HEK293 (cell line): Measurements from ENCODE around the gene MLLT3.
"Not testable (repeated sequence)": the region's sequence is repeated elsewhere in the genome, so short reads cannot be mapped to it uniquely, and the experiment has no call there.

Source experiments
- CTCF ChIA-PET: fragments of 350-600 bp; formaldehyde crosslinking; extraction: SDS; loops from one replicate; lab custom pipeline; 2021; ENCODE audit warnings: antibody characterized with exemption; lab: Yijun Ruan, JAX
- POLR2A ChIA-PET: fragments of 300-600 bp; formaldehyde crosslinking; extraction: SDS; loops from one replicate; lab custom pipeline; 2020; ENCODE audit warnings: antibody characterized with exemption, inconsistent platforms; lab: Yijun Ruan, JAX
- H3K27ac ChIP-seq: fragments of 200-500 bp; sonication (Bioruptor generic); 2 replicates; pipeline ENCODE4 v1.5.1; 2014; ENCODE audit warnings: low read depth, low read length, control low read depth, inconsistent platforms; ENCODE audit errors: extremely low read depth
- H3K36me3 ChIP-seq, 2 experiments: fragments of 200-500 bp in 1 of 2; sonication (Bioruptor generic) in 1 of 2; 1 replicate in 1 of 2; 2 replicates in 1 of 2; pipeline ENCODE4 v1.5.1; 2014 to 2017; ENCODE audit warnings: inconsistent platforms in 2 of 2, low read length in 2 of 2; ENCODE audit not compliant: control insufficient read depth in 2 of 2, insufficient read depth in 1 of 2
- H3K4me1 ChIP-seq: fragments of 200-500 bp; sonication (Bioruptor generic); 2 replicates; pipeline ENCODE4 v1.5.1; 2014; ENCODE audit warnings: mild to moderate bottlenecking, low read length, inconsistent platforms; ENCODE audit not compliant: control insufficient read depth, insufficient read depth
- H3K4me3 ChIP-seq: 2 replicates; pipeline ENCODE4 v1.5.1; 2011; ENCODE audit warnings: low read depth, mild to moderate bottlenecking, control low read depth, low read length, moderate library complexity
- H3K9me3 ChIP-seq: fragments of 200-500 bp; sonication (Bioruptor generic); 2 replicates; pipeline ENCODE4 v1.5.1; 2014; ENCODE audit warnings: low read depth, low read length, inconsistent platforms; ENCODE audit not compliant: control insufficient read depth, insufficient read depth
- EGR2 ChIP-seq: fragments of 450-650 bp; formaldehyde crosslinking; IDR thresholded peaks from 2 replicates; pipeline ENCODE4 v1.5.1; 2016; ENCODE audit warnings: low read depth, missing biosample characterization, missing genetic modification characterization
- GLIS1 ChIP-seq: fragments of 450-650 bp; formaldehyde crosslinking; IDR thresholded peaks from 2 replicates; pipeline ENCODE4 v1.5.1; 2016; ENCODE audit warnings: missing biosample characterization, missing genetic modification characterization
- INSM2 ChIP-seq: fragments of 450-650 bp; formaldehyde crosslinking; IDR thresholded peaks from 2 replicates; pipeline ENCODE4 v1.5.1; 2016; ENCODE audit warnings: missing biosample characterization, missing genetic modification characterization
- KLF1 ChIP-seq: fragments of 450-650 bp; formaldehyde crosslinking; IDR thresholded peaks from 2 replicates; pipeline ENCODE4 v1.5.1; 2016; ENCODE audit warnings: missing biosample characterization, missing genetic modification characterization
- KLF10 ChIP-seq: fragments of 450-650 bp; IDR thresholded peaks from 2 replicates; pipeline ENCODE4 v1.5.1; 2018; ENCODE audit warnings: missing biosample characterization, mild to moderate bottlenecking, missing genetic modification characterization
- KLF17 ChIP-seq: fragments of 450-650 bp; formaldehyde crosslinking; IDR thresholded peaks from 2 replicates; pipeline ENCODE4 v1.5.1; 2016; ENCODE audit warnings: missing biosample characterization, missing genetic modification characterization
- KLF9 ChIP-seq: fragments of 450-650 bp; formaldehyde crosslinking; IDR thresholded peaks from 2 replicates; pipeline ENCODE4 v1.5.1; 2016; ENCODE audit warnings: missing biosample characterization, missing genetic modification characterization, low read depth
- ZBTB10 ChIP-seq: fragments of 450-650 bp; formaldehyde crosslinking; IDR thresholded peaks from 2 replicates; pipeline ENCODE4 v1.5.1; 2016; ENCODE audit warnings: missing biosample characterization, missing genetic modification characterization
- ZBTB11 ChIP-seq: fragments of 450-650 bp; formaldehyde crosslinking; conservative IDR thresholded peaks from 2 replicates; pipeline ENCODE4 v1.5.1; 2016; ENCODE audit warnings: low read depth, missing biosample characterization, missing genetic modification characterization
- ZBTB17 ChIP-seq: fragments of 450-650 bp; formaldehyde crosslinking; IDR thresholded peaks from 2 replicates; pipeline ENCODE4 v1.5.1; 2016; ENCODE audit warnings: missing biosample characterization, missing genetic modification characterization
- ZBTB26 ChIP-seq: fragments of 450-650 bp; formaldehyde crosslinking; optimal IDR thresholded peaks from 2 replicates; pipeline ENCODE3; 2016; ENCODE audit warnings: missing biosample characterization, mild to moderate bottlenecking, missing genetic modification characterization
- ZBTB8A ChIP-seq: fragments of 450-650 bp; formaldehyde crosslinking; IDR thresholded peaks from 2 replicates; pipeline ENCODE4 v1.5.1; 2016; ENCODE audit warnings: missing biosample characterization, missing genetic modification characterization
- ZNF132 ChIP-seq: fragments of 450-650 bp; formaldehyde crosslinking; IDR thresholded peaks from 2 replicates; pipeline ENCODE4 v1.5.1; 2017; ENCODE audit warnings: missing biosample characterization, missing genetic modification characterization, borderline replicate concordance
- ZNF248 ChIP-seq: fragments of 450-650 bp; formaldehyde crosslinking; IDR thresholded peaks from 2 replicates; pipeline ENCODE4 v1.5.1; 2017; ENCODE audit warnings: missing biosample characterization, missing genetic modification characterization
- ZNF280C ChIP-seq: fragments of 450-650 bp; formaldehyde crosslinking; IDR thresholded peaks from 2 replicates; pipeline ENCODE4 v1.5.1; 2016; ENCODE audit warnings: missing biosample characterization, missing genetic modification characterization
- ZNF48 ChIP-seq: fragments of 450-650 bp; formaldehyde crosslinking; IDR thresholded peaks from 2 replicates; pipeline ENCODE4 v1.5.1; 2016; ENCODE audit warnings: missing biosample characterization, missing genetic modification characterization
- ZNF580 ChIP-seq: fragments of 450-650 bp; formaldehyde crosslinking; IDR thresholded peaks from 2 replicates; pipeline ENCODE4 v1.5.1; 2016; ENCODE audit warnings: missing biosample characterization, missing genetic modification characterization
- ZNF660 ChIP-seq: fragments of 450-650 bp; IDR thresholded peaks from 2 replicates; pipeline ENCODE4 v1.5.1; 2018; ENCODE audit warnings: missing biosample characterization, mild to moderate bottlenecking, missing genetic modification characterization
- ZNF664 ChIP-seq: fragments of 450-650 bp; formaldehyde crosslinking; IDR thresholded peaks from 2 replicates; pipeline ENCODE4 v1.5.1; 2016; ENCODE audit warnings: missing biosample characterization, missing genetic modification characterization
- ZNF701 ChIP-seq: fragments of 450-650 bp; formaldehyde crosslinking; IDR thresholded peaks from 2 replicates; pipeline ENCODE4 v1.5.1; 2016; ENCODE audit warnings: missing biosample characterization, missing genetic modification characterization
- ZNF747 ChIP-seq: fragments of 450-650 bp; formaldehyde crosslinking; IDR thresholded peaks from 2 replicates; pipeline ENCODE4 v1.5.1; 2016; ENCODE audit warnings: missing biosample characterization, missing genetic modification characterization

MLLT3 gene

GRCh38 chr9:20658677-20659473 lies 36.6 kb upstream of the MLLT3 start (continued):
- TF ChIP-seq ZBTB11 (no peak), ZNF132 (tag by site-specific recombination) (no peak), ZNF747 (tag by site-specific recombination) (no peak), ZNF664 (tag by site-specific recombination) (no peak), KLF17 (tag by site-specific recombination) (no peak), ZNF701 (tag by site-specific recombination) (no peak), KLF10 (no peak), ZNF280C (tag by site-specific recombination) (no peak), ZNF580 (tag by site-specific recombination) (peak; percentile 15; the same call in 1 of the 2 replicates), ZNF248 (no peak), ZNF660 (tag by site-specific recombination) (no peak), ZNF48 (tag by site-specific recombination) (no peak), INSM2 (tag by site-specific recombination) (no peak)

- ChIA-PET POLR2A (interaction anchor here (0.6 to 2.8 kb wide), 4 partner anchors 18 to 431 kb away, joined by 4 to 23 read pairs (median 14); partner anchors contain the start of genes FOCAD and MLLT3), CTCF (interaction anchor here (0.6 to 1.0 kb wide), 2 partner anchors 32 to 247 kb away, joined by 3 read pairs; no protein-coding TSS in a partner anchor)
- peak overlapping the region; percentile 60 for H3K4me3 ChIP-seq
- not testable (repeated sequence) for H3K4me1 ChIP-seq, H3K36me3 ChIP-seq, H3K9me3 ChIP-seq
- peak overlapping the region; percentile 64; the same call in 1 of the 2 replicates for H3K27ac ChIP-seq
- TF ChIP-seq ZBTB10 (tag by site-specific recombination) (0 out of 2 replicates have a peak, but pooled peaks have one; percentile 30), GLIS1 (tag by site-specific recombination) (peak; percentile 13; the same call in 1 of the 2 replicates), KLF9 (tag by site-specific recombination) (peak; percentile 30; the same call in 1 of the 2 replicates), KLF1 (tag by site-specific recombination) (0 out of 2 replicates have a peak, but pooled peaks have one; percentile 9), ZBTB8A (tag by site-specific recombination) (peak; percentile 37; the same call in 1 of the 2 replicates), EGR2 (tag by site-specific recombination) (peak; percentile 47; the same call in 1 of the 2 replicates), ZBTB17 (tag by site-specific recombination) (peak; percentile 49; the same call in 1 of the 2 replicates), ZBTB26 (peak; percentile 35)
Observed at GRCh38 chr9:20658246-20658667, 36.0 kb upstream of the MLLT3 start.
